NCI-H146 treated with DMSO at 0.1 percent for 48 hours (cell line): ENCODE measurements around the gene MRTFA.

ENCODE experiments used
- DNase-seq: peaks from one replicate; lab custom pipeline; 2025; ENCODE audit not compliant: unreplicated experiment; lab: John Stamatoyannopoulos, UW

Gene MRTFA

GRCh38 chr22:40415531-40416266 is 220.8 kb downstream of the MRTFA start:
- DNase-seq, result no peak

- no peak for DNase-seq
Measured at GRCh38 chr22:40414838-40415505, 221.5 kb downstream of the MRTFA start.

GRCh38 chr22:40414311-40414710 is 222.2 kb downstream of the MRTFA start:
- no peak for DNase-seq

GRCh38 chr22:40413873-40414272 is 222.6 kb downstream of the MRTFA start:
- no peak for DNase-seq

GRCh38 chr22:40412441-40412840 is 224.1 kb downstream of the MRTFA start:
- DNase-seq, result no peak

- no peak for DNase-seq
Measured at GRCh38 chr22:40411506-40411861, 225.0 kb downstream of the MRTFA start.

GRCh38 chr22:40410731-40411505 is 225.6 kb downstream of the MRTFA start:
- no peak for DNase-seq

GRCh38 chr22:40410272-40410671 is 226.2 kb downstream of the MRTFA start:
- no peak for DNase-seq

- DNase-seq, result no peak
Measured at GRCh38 chr22:40409613-40410113, 226.9 kb downstream of the MRTFA start.

- no peak for DNase-seq
Measured at GRCh38 chr22:40408718-40409612, 227.6 kb downstream of the MRTFA start.

GRCh38 chr22:40407831-40408717 is 228.4 kb downstream of the MRTFA start:
- DNase-seq, result no peak

GRCh38 chr22:40407021-40407761 is 229.3 kb downstream of the MRTFA start:
- no peak for DNase-seq

GRCh38 chr22:40406063-40406890 is 230.2 kb downstream of the MRTFA start:
- no peak for DNase-seq

- DNase-seq, result no peak
Measured at GRCh38 chr22:40405178-40406062, 231.1 kb downstream of the MRTFA start.

- no peak for DNase-seq
Measured at GRCh38 chr22:40404251-40405177, 232.0 kb downstream of the MRTFA start.

GRCh38 chr22:40403651-40404050 is 232.9 kb downstream of the MRTFA start:
- DNase-seq, result no peak
